Erythroblast (primary cell): Measurements from ENCODE around the gene GABRG3.

Experiments used
- GATA1 ChIP-seq: IDR thresholded peaks from 2 replicates; pipeline ENCODE4 v1.6.1; 2011; ENCODE audit warnings: low read depth, mild to moderate bottlenecking, control low read depth, low read length, moderate library complexity
- POLR2A ChIP-seq: IDR thresholded peaks from 2 replicates; pipeline ENCODE4 v1.6.1; 2011; ENCODE audit warnings: mild to moderate bottlenecking, low read length

GRCh38 chr15:27179789-27180188, 208.8 kb downstream of the GABRG3 start:
- TF ChIP-seq POLR2A (no peak), GATA1 (no peak)
